GM21528 (cell line): ENCODE measurements around the gene MISP3.

Experiments used
- ATAC-seq: cut with Tn5 transposase; IDR thresholded peaks from one replicate; pipeline ENCODE4 v1.9.1; 2021; ENCODE audit warnings: mild to moderate bottlenecking, moderate library complexity; ENCODE audit not compliant: unreplicated experiment, low FRiP score

The MISP3 gene

DNA sequence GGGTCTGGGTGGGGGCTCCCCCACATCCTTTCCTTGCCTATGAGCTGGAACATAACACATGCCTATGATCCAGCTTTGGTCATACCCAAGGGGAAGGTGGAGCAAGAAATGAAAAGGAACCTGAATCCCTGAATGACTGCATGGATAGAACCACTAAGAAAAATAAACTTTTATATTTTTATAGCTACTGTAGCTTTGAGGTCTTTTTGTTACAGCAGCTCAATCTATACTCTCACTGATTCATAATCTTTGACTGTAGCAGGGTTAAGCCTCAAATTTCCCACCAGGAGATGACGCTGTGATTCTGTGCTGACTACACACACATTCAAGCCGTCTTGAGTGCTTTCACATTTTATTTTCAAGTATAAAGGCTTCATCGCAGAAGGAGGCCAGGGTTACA lies 19.6 kb upstream of the MISP3 start:
- ATAC-seq: no peak

DNA sequence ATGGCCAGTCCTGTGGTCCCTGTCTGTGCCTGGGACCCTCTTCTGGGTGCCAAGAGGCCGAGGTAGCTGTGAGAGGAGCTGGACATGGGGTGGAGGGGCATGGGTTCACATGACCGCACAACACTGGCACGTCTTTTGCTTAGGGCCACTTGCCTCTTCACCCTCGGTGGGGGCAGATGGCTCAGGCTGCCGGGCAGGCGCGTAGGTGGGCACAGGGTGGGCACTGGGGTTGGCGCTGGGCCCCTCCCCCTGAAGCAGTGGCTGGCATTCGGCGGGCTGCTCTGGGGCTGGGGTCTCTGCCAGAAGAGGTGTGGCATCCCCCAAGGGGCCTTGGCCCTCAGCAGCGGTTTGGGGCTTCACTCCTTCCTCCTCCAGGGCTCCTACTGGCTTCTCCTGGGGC lies 19.1 kb upstream of the MISP3 start:
- ATAC-seq: no peak

DNA sequence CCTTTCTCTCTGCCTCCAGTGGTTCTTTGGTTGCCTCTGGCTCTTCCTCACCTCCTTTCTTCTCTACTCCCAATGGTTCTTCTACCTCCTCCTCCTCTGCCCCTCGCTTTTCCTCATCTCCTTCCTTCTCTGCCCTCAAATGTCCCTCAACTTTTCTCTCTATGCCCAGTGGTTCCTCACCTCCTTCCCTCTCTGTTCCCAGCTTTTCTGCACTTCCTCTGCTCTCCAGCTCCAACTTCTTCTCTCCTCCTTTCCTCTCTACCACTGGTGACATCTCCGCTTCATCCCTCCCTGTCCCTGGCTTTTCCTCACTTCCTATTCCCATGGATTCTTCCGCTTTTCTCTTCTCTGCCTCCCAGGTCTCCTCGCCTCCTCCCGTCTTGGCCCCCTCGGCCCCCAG lies 18.5 kb upstream of the MISP3 start:
- ATAC-seq: no peak

DNA sequence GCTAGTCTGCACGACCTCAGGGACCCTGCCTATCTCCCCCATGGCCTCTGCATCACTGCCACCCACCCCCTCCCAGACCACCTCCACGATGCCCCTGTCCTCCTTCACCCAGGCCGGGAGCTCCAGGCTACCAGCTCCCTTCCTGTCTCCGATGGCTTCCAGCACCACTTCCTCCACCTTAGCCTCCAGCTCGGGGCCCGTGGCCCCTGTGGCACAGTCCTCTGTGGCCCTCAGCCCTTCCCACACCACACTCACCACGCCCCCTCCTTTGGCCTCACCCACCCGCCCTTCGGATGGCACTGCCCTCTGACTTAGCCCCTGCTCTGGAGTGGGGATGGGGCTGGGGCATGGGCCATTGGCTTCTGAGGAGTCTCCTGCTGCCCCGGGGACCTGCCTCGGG lies 17.9 kb upstream of the MISP3 start:
- no peak for ATAC-seq

DNA sequence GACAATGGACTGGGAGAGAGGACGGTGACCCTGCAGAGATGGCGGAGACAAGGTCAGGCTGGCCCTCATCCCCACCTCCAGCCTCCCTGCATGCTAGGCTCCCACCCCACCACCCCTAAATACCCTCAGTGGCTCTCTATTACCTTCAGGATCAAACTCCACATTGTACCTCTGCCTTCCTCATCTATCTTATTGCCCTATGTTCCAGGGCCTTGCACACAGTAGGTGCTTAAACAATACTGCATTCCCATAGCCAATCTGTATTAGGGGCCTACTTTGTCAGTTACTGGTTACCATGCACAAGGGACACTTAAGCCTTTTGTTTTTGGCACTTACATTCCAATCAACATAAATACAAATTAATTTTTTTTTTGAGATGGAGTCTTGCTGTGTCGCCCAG lies 17.2 kb upstream of the MISP3 start:
- no peak for ATAC-seq

DNA sequence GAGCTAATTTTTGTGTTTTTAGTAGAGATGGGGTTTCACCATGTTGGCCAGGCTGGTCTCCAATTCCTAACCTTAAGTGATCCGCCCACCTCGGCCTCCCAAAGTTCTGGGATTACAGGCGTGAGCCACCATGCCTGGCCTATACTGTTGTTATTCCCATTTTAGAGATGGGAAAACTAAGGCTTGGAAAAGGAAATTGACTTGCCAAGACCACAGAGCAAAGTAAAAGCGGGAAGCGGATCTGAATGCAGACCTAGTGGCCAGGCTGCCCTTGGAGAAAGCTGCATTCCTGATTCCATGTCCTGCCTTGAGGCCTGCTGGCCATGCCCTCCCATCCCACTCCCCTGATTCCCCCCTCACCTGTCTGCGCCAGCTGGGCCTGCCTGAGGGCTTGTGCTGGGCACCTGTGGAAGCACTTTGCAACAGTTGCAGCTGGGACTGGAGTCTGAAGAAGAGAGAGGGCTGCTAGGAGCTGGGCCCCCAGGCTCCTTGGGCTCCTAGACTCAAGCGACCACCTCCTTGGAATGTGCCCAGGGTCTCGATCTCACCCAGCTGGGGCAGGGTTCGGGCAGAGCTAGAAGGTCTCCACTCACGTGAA lies 16.4 kb upstream of the MISP3 start:
- no peak for ATAC-seq

DNA sequence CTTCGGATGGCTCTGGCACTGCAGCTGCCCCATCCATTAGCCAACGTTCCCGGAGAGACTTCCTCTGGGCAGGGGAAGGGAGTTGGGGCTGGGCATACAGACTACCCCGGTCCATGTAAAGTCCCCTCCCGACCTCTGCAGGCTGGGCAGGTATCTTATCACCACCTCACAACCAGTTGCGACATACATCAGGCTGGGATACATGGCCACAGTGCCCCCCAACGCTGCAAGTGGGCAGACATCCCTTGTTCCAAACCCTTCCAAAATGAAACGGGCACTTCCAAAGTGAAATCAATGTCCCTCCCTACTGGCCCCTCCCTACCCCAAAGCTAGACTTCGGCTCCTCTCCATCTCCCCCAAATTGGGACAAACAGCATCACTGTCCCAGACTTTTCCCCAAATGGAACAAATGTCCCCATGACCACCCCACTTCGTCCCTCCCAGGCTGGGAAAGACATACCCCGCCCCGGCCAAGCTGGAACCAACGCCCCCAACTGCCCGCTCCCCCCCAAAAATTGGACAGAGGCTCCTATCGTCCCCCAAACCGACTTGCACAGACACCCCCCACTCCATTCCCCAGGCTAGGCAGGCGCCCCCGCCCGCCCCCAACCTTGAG lies 15.7 kb upstream of the MISP3 start:
- no peak for ATAC-seq

DNA sequence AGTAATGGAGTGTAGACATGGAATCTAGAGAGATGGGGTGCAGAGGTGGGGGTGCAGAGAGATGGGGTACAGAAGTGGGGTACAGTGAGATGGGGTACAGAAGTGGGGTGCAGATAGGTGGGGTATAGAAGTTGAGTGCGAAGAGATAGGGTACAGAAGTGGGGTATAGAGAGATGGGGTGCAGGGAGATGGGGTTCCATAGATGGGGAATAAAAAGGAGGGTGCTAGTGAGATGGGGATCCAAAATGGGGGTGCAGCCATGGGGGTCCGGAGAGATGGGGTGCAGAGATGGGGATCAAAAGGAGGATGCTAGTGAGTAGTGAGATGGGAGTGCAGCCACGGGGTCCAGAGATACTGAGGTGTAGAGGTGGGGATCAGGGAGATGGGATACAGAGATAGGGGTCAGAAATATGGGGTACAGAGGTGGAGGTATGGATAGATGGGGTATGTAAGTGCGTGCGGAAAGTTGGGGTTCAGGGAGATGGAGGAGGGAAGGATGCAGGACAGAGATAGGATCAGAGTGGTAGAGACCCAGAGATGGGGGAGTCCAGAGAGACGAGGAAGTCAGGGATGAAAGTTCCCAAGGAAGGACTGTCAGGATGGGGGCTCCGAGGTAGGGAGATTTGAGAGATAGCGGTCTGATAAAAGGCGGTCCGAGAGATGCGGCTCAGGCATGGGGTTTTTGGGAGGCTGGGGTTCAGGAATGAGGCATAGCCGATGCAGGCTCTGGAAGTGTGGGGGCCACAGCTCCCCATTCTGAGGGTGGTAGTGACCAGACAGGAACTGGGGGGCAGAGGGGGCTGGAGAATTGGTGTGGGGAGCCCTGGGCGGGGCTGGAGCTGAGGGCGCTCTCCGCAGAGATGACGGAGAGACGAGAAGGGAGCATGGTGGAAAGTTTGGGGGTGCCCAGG lies 14.1 kb upstream of the MISP3 start:
- no peak for ATAC-seq

DNA sequence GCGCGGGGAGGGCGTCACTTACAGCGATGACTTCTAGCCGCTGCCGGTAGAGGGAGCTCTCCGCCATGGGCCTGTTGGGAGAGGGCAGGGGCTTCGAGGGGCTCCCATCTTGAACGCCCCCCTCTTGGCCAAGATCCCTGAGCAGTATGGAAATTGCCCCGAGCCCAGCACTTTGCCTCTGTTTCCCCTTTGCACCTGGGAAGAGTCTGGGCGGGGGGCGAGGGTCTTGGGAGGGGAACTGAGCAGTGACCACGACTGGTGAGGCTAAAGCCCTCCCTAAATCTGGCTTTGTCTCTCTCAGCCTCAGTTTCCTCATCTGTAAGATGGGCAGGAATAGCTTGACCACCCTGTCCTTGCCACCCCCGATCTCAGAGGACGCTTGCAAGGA lies 13.5 kb upstream of the MISP3 start:
- ATAC-seq: no peak

DNA sequence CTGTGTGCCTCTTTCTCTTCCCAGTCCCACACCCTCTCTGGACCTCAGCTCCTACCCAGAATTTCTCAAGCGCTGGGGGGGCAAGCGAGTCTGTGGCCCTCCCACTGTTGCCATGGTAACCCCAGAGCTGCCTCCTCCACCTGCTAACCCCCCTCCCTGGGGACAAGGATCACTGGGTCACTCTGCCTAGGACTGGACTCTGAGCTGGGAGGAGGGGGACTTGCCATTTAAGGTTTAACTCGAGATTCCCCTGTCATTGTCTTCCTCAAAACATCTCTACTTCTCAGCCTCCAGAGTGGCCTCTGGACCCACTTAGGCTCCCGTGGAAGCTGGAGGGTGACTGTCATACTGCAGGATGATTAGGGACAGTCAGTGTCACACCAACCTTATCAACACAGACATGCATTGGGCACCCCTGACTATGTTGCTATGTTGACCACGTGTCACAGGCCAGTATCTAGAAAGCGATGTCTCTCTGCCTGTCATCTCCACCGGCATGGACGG lies 12.9 kb upstream of the MISP3 start:
- ATAC-seq: no peak

DNA sequence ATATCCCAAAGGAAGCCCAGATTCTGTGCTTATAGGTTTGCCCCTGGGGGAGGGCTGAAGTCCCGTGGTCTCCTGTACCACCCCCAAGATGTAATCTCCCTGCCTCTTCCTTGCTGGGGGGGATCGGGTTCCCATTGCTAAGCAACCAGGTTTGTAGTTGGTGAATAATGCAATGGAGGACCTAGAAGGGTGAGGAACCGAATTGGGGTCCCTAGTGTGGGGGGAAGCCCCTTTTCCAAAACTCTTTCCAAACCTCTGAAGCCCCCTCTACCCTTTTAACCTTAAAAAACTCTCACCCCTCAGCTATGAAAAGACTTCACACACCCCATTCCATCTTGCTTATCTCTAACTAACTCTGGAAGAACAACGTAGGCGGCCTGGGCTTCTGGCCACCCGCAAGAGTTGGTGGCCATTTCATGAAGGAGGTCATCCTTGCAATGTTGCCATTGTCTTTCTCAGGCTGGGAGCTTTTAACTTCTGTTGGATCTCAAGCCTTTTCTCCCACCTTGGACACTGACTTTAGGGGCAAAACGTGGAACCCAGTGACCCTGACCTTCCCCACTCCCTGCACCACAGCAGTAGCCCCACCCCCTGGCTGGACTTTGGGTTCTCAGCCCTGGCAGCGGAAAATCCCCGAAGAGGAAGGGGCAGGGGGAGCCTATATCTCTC lies 11.4 kb upstream of the MISP3 start:
- ATAC-seq: no peak

DNA sequence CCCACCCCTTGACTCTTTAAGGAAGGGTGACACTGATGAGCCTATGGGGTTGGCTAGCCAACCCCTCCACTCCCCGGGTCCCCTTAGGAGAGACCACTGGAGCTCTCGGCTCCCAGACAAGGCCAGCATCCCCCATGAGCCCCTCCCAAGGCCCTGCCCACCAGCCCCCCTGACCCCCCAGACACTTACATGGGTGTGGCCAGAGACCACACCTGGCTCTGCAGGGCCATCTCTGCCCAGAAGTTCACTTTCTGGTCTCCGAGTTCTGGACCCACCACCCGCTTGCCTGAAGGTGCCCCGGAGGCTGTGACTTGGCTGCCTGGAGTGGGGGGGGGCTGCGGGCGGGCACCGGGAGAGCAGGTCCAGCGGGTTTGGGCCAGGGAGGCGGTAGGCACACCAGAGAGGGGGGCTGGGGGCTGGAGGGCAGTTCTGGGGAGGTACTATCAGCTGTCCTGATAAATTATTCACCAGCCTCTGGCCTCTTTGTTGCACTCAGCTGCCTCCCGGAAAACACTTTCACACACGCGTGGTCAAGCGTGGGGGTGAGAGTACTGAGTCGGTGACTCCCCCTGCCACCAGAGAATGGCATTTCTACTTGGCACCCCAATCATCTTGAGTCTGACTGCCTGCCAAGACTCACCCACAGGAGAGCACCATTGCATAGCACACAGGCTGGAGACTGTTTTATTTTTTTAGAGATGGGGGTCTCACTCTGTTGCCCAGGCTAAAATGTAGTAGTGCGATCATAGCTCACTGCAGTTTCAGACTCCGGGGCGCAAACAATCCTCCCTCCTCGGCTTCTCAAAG lies 10.6 kb upstream of the MISP3 start, which contains the start of gene PALM3:
Gene PALM3 (minus strand): TSS at position 326 of the 807 bp plus-strand sequence. CDS start 96 bp downstream, at position 230.
- no peak for ATAC-seq

DNA sequence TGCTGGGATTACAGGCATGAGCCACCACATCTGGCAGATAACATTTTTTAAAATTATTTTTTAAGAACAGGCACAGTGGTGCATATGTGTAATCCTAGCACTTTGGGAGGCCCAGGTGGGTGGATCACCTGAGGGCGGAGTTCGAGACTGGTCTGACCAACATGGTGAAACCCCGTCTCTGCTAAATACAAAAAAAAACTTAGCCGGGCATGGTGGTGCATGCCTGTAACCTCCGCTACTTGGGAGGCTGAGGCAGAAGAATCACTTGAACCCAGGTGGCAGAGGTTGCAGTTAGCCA lies 10.1 kb upstream of the MISP3 start:
- ATAC-seq: no peak

DNA sequence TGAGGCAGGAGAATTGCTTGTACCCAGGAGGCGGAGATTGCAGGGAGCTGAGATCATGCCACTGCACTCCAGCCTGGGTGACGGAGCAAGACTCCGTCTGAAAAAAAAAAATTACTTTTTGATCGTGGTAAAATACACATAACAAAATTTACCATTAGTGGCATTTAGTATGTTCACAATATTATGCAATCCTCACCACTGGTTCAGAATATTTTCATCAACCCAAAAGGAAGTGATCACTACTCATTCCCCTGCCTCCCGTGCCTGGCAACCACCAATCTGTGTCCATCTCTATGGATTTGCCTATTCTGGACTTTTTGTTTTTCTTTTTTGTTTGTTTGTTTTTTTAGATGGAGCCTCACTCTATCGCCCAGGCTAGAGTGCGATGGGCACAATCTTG lies 9.5 kb upstream of the MISP3 start:
- ATAC-seq: no peak

DNA sequence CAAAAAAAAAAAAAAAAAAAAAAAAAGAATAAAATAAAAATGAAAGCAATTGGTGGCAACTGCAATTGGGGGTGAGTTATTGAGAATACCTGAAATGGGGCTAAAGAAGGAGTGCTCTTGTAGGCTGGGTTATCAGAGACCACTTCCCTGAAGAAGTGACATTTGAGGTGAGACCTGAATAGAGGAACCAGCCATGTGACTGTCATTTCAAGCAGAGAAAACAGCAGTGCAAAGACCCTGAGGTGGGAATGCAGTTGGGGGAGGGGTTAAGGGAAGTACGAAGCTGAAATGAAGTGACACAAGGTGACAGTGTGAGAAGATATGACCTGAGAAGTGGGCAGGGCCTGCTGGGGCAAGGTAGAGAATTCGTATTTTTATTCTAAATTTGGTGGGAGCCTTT lies 6.5 kb upstream of the MISP3 start:
- no peak for ATAC-seq

DNA sequence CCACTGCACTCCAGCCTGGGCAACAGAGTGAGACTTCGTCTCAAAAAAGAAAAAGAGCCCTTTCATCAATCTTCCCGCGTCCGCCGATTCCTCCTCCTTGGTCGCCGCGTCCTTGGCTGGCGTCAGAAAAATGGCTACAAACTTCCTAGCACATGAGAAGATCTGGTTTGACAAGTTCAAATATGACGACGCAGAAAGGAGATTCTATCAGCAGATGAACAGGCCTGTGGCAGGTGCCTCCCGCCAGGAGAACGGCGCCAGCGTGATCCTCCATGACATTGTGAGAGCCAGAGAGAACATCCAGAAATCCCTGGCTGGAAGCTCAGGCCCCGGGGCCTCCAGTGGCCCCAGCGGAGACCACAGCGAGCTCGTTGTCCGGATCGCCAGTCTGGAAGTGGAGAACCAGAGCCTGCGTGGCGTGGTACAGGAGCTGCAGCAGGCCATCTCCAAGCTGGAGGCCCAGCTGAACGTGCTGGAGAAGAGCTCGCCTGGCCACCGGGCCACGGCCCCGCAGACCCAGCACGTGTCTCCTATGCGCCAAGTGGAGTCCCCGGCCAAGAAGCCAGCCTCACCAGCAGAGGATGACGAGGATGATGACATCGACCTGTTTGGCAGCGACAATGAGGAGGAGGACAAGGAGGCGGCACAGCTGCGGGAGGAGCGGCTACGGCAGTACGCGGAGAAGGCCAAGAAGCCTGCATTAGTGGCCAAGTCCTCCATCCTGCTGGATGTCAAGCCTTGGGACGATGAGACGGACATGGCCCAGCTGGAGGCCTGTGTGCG lies 2.1 kb upstream of the MISP3 start:
- no peak for ATAC-seq

DNA sequence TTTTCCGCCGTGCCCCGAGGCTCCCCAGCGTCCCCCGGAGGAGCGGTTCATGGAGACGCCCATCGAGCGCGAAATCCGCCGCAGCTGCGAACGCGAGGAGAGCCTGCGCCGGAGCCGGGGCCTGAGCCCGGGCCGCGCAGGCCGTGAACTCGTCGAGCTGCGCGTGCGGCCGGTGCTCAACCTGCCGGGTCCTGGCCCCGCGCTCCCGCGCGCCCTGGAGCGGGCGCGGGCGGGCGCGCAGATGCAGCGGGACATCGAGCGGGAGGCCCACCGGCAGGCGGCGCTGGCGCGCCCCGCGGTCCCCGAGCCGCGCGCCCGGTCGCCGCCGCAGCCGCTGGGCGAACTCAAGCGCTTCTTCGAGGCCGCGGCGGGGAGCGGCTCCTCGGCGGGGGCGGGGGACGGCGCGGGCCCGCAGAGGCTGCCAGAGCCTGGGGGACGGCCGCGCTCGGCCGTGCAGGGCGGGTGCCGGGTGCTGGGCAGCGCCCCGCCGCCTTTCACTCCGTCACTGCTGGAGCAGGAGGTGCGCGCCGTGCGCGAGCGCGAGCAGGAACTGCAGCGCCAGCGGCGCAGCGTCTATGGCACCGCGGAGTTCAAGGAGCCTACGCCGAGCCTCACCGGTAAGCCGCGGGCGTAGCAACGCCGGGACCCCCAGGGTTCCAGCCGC lies 807 bp downstream of the MISP3 start:
- ATAC-seq: no peak

DNA sequence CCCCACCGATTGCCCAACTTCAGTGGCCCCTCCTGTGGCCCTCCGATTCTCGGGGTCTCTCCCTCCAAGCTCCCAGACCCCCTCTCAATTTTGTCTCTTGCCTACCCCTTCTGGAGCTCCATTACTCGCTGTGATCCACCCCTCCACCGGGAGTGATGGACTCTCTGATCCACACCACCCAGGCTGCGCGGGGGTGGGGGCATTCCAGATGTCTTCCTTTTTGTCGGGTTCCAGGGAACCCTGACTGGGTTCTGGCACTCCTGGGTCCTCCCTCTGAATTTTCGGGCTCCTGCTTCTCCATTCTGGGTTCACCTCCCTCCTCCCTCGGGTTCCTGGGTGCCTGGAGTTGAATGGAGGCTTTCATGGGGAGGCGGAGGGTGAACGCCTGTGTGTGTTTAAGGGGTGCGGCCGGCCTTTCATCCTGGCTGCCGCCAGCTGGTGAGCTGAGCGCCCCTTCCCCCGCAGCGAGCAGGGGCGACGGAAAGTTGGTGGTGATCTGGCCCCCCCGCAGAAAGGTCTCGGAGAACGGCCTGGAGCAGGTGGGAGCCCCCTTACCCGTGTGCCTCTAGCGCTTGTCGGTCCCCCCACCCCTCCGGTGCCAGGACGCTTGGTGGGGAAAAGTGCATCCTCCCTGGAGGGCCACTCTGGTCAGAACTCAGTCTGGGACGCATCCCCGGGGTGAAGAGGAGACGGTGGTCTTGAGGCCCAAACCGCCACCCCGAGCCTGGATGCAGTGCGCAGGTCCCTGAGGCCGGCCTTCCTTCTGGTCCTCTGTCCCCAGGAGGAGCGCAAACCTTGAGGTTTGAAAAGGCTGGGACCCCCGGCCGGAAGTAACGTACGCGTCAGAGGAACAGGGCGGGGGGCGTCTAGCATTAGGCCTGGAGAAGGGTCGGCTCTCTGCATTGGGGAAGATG lies 1.6 kb downstream of the MISP3 start:
- ATAC-seq: no peak
